Activated CD8-positive, alpha-beta memory T cell treated with anti-CD3 and anti-CD28 coated beads for 1 hour (primary cell): ENCODE results near the gene MXRA8.
A peak's percentile ranks its signal among the peaks of the same experiment; 100 is the strongest.

Experiments used
- DNase-seq, 2 donors: peaks; one replicate each; pipeline ENCODE4 v3.0.0-alpha.2; 2020; ENCODE audit warnings: low read depth in 1 of 2; ENCODE audit errors: extremely low read depth in 1 of 2

MXRA8 gene

DNA sequence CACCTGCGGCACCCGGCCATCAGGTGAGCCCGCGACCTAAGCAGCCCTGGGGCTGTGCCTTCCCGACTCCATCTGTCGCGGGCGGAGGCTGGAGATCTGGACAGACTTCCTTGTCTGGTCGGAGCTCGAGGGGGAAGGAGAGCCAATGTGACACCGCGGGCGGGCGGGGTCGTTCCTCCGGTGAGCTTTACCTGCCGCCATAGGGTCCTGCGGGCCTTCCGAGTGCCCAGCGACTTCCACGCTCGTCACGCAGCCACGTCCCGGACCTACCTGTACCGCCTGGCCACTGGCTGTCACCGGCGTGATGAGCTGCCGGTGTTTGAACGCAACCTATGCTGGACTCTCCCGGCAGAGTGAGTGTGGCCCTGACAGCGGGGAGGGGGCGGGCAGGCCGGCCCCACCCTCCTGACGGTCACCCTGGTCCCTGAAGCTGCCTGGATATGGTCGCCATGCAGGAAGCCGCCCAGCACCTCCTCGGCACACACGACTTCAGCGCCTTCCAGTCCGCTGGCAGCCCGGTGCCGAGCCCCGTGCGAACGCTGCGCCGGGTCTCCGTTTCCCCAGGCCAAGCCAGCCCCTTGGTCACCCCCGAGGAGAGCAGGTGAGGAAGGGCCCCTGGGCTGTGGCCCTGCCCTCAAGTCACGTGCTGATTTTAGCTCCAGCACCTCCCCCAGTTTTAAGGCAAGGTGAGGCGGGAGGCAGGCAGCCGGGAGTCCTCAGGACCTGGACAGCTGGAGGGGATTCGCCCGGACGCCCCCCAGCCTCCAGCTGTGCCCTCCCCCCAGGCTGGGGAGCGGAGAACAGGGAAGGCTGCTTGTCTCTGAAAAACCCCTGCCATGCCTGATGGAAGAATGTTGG is 48.9 kb downstream of the MXRA8 start:
- no peak for DNase-seq

DNA sequence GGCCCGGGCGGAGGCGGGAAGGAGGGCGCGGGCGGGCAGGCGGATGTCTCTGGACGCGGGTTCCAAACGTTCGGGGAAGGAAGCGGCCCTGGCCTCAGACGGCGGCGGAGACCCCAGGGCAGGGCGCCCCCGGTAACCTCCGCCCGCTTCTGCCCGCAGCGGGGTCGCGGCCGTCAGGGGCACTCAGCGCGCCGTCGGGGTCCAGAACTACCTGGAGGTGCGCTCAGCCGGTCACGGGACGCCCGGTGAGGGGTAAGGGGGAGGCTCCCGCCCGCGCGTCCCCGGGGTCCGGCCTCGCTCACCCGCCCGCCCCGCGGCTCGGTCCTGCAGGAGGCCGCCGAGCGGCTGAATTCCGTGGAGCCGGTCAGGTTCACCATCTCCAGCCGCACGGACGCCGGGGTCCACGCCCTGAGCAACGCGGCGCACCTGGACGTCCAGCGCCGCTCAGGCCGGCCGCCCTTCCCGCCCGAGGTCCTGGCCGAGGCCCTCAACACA is 49.6 kb downstream of the MXRA8 start:
- DNase-seq, result no peak

DNA sequence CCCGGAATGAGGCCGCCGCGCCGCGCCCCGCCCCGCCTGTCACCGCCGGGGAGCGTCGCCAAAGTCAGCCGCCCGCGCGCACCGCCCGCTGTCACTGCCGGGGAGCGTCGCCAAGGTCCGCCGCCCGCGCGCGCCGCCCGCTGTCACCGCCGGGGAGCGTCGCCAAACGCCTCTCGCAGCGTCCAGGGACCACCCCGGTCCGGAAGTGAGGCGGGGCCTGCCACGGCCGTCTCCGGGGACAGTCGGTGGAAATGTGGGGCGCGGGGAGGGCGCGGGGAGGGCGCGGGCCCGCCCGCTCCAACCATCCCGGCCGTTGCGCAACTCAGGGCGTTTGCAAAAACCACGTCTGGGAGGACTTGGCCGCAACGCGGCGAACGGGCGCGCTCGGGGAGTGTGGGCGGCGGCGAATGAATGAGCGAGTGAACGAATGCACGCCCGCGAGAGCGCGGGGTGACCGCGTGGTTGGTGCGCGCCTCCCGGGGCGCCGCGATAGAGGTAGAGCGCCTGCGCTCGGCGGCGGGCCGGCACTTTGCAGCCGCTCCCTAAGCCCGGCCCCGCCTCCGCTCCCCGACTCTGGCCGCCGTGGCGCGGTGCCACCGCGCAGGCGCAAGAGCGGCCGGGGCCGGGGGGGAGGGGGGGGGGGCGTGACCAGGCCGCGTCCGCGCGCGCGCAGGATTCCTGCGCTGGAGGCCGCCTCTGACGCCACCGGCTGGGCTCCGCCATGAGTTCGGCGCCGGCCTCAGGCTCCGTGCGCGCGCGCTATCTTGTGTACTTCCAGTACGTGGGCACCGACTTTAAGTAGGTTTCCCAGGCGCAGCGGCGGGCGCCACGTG is 50.2 kb downstream of the MXRA8 start, which contains the start of the genes ACAP3 and PUSL1:
Gene ACAP3 (minus strand): TSS at position 8 of the 833 bp plus-strand sequence. CDS start 115 bp downstream, outside the sequence.
Gene PUSL1 (plus strand): TSS at position 675 of the 833 bp plus-strand sequence. CDS start 47 bp downstream, at position 722.
- DNase-seq, result peak; percentile 65 to 81

DNA sequence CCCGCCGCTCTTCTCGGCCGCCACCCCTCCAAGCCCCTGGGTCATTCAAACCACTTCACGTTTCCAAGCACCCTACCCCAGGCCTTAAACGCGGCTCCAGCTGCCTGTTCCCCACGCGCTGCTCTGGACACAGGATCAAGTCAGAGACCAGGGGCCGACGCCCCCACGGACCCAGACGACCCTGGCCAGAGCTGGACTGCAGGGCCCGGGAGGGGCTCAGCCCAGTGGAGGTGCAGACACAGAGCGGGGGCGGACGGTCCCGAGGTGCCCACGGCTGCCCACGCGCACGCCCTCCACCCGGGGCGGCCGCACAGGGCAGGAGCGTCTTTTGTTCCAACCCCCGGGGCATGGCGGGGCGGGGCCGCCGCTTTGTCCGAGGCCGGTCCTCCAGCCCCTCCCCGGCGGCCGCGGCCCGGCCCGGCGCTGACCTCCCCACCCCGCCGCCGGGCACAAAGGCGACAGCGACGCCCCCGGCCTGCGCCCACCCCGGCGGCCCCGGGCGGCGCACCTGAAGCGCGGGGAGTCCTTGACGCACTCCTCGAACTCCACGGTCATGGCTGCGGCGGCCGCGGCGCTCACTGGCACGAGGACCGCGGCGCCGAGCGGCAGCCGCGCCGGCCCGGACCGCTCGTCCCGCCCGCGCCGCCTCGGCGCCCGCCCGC is 51.0 kb downstream of the MXRA8 start:
- DNase-seq, result no peak

DNA sequence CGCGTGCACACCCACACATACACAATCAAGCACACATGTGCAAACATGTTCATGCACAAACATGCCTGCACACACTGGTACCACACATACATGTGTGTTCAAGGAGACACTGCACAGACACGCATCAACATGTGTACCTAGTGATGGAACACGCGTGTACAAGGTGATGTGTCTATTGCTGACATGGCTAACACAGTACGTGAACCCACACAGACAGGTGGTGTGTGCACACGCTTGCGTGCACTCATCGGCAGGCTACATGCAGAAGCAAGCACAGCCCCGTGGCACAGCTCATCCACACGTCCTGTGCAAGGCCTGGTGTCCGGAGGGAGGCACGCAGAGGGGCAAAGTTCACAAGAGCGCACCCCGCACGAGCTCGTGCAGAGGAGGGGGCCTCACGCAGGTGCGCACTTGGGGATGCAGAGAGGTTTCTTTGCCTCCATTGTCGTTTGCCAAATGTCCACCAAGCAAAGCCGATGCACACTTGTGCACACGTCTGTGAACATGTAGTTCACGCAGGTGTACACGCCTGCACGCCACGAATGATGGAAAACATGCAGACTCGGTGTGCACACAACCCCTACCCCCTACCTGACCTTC is 51.6 kb downstream of the MXRA8 start:
- no peak for DNase-seq

DNA sequence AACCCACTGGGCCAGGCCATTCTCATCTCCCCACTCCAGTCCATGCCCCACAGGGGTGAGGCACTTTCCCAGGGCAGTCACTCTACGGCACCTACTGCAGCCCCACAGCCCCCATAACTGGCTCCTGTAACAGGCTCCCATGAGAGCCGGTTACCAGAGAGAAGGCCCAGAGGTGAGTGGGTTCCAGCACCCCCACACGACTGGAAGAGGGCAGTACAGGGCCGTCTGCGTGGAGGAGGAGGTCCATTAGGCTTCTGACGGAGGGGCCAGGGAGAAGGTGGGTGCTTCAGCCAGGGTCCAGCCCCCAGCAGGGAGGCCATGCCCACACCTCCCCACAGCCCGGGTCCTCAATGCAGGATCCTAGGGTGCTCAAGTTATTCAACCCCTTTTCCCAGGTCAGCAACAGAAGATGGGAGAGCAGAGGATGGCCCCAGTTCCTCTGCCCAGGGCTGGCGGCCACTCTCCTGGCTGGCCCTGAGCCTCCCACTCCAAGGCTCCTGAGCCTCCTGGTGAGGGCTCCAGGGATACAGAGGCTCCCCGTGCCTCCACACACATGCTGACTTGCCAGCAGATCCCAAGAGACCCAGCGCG is 52.2 kb downstream of the MXRA8 start:
- DNase-seq, result no peak

DNA sequence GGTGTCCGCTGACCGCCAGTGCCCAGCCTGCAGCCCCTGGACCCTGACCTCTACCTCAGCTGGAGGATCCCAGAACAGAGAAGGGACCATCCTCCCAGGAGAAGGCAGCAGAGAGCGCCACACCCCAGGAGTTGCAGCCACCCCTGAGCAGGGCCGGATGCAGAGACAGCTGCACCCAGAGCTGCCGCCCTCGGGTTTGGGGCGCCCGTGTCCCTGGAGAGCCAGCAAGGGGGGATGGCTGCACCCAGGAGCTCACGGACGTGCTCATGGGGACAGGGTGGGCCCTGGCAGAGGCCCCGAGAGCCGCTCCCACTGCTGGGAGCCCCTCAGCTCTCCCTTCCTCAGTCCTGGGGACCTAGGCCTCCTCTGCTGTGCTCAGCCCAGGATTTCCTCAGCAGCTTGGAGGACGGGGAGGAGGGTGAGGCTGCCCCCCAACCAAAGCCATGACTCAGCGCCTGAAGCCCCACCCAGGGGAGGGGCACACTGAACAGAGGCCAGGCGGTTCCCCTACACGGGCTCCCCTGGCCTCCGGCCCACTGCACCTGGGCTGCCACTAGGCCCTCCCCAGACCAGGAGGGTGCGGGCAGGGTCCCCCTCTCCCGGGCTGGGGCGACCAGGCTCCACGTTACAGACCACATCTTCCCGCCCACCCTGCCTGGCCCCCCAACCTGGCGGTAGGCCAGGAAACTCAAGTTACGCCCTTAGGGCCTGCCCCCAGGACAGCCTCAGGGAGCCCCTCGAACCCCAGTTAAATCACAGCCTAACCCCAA is 52.9 kb downstream of the MXRA8 start:
- DNase-seq, result peak; percentile 40 to 64

DNA sequence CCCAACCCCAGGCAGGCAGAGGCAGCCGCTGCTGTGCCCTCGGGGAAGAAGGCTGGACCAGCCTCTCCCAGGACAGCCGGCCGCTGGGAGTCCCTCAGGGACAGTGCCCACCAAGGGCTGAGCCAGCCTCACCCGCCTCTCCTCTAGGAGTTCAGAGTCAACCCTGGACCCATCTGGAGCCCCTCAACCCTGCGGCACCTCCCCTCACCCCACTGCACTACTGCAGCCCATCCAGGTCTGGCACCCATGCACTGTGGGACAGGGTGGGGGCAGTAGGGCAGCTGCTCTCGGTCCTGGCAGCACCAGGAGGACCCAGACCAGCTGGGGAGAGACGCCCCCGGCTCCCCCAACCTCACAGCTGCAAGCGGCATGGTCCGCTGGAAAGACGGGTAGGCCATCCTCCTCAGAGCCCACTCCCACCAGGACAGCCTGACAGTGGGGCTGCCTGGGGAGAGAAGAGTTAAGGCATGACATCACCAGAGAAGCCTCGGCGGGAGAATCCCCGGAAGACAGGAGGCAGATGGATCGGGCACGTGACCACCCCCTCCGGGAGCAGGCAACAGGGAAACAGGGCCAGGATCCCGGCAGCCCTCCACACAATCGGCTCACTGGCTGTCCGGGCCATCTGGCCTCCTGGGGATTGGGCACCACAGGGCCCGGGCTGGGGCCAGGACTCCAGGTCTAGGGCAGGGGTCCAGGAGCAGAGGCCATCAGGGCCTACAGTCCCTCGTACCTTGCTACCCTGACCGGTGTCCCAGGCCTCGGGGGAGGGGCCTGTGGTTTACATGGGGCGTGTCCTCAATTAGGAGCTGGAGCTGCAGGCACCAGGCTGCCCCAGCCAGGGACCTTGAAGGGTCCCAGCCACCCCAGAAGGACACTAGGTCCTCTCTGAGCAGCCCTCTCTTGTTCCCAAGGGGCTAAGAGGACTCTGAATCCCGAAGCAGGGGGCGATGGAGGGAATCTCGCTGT is 53.7 kb downstream of the MXRA8 start:
- DNase-seq, result no peak

DNA sequence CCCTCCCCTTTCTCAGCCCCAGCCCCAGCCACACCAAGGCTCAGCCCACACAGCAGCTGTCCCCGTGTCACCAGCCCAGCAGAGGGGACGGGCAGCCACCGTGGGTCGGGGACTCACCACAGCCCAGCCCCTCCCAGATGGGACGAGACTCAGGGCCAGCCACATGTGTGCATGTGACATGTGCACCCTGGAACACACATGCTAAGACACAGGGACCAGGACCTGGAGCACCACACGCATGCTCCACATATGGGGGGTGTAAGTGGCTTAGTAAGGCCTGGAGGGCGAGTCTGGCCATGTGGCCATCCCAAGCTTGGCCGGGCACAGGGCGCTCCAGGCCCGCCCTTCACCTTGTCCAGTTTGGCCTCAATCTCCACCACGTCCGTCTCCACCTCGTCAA is 54.6 kb downstream of the MXRA8 start:
- no peak for DNase-seq

DNA sequence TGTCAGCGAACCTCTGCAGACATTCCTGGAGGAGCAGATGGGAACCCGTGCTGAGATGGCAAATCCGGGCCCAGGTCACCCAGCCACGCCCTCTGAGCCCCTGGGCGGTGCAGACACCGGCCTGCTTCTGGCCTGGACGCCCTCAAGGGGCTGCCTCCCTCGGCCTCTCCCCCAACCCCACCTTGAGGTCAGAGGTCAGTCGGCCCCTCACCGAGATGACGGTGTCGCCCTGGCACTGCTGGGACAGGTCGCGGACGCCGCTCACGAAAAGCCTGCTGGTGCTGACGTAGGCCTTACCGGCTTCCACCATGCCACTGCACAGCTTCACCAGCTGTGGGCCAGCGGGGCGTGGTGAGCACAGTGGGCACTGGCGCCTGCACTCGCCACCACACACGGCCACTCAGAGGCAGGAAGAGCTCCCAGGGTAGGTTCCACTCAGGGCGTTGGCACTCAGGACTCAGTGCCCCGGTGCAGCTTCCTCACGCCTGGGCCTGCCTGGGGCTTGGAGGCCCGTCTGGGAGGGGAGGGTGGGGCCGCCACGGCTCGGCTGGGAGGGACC is 55.3 kb downstream of the MXRA8 start:
- DNase-seq, result no peak
